ENCODE results near the gene DCST2.

DCST2 gene

DNA sequence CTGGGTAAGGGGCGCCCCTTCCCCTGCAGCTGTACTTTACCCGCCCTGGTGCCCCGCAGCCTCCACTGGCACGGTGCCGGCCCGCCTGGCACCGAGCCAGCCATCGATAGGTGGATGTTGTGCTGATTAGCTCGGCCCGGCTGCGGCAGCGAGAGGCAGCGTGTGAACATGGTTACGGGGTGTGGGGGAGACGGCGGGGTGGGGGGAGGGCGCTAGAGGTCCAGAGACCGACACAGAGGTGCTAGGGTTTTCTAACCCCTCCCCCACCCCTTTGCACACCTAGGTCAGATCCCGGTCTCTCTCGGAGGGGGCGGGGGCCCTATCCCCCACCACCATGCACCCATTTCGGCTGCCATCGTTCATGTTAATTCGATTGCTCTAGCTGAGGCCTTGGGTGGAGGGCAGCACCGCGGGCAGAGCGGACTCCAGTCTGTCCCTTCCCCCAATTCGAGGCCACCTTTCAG lies 36.6 kb upstream of the DCST2 start:
- in situ Hi-C loops (cut with MboI; ENCODE audit: low sequenced_read_pairs): no loop called here

- in situ Hi-C loops (cut with MboI; ENCODE audit: low sequenced_read_pairs): no loop called here
Observed at GRCh38 chr1:155069551-155070157, 36.1 kb upstream of the DCST2 start.

GRCh38 chr1:155068599-155068998 lies 35.0 kb upstream of the DCST2 start:
- in situ Hi-C loops (cut with MboI; ENCODE audit: low sequenced_read_pairs): no loop called here

DNA sequence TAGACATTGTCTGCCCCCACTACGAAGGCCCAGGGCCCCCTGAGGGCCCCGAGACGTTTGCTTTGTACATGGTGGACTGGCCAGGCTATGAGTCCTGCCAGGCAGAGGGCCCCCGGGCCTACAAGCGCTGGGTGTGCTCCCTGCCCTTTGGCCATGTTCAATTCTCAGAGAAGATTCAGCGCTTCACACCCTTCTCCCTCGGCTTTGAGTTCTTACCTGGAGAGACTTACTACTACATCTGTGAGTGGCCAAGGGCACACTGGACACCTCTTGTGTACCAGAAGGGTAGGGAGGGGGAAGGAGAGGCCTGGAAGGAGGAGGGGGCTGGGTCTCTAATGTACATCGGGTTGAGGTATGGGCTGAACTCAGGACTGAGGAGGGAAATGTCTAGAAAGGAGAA lies 33.2 kb upstream of the DCST2 start:
- in situ Hi-C loops (cut with MboI; ENCODE audit: low sequenced_read_pairs): no loop called here

- in situ Hi-C loops (cut with MboI; ENCODE audit: low sequenced_read_pairs): no loop called here
Observed at GRCh38 chr1:155064832-155065429, 31.4 kb upstream of the DCST2 start.

DNA sequence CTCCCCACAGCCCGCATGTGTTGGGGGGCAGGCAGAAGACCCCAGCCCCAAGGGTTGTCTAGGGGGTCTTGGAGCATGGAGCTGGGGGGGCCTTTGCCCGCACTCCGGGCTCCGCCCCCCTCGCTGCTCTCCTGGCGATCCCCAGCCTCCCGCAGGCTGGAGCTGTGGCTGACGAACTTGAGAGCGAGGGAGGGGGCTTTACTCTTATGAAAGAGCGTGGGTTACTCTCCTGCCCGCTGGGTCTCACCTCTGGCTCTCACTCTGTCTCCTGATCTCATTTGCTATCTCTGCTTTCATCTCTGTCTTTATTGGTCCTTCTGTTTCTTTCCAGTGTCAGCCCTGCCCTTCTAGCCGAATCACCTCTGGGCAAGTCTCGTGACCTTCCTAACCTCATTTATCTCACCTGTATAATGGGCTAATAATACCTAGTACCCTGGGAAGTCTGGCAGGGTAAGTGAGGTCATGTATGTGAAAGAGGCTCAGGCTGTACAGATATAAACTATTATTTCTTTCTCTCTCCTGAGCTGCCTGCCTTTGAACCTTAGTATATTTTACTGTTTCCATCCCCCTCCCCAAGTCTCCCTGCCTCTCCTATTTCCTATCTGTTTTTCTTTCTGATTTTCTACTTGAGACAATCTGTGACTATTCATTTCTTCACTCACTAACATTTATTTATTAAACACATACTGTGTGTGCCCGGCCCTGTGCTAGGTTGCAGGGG lies 30.7 kb upstream of the DCST2 start:
- in situ Hi-C loops (cut with MboI; ENCODE audit: low sequenced_read_pairs): no loop called here

GRCh38 chr1:155063550-155064110 lies 30.0 kb upstream of the DCST2 start, which contains the start of gene EFNA4:
Gene EFNA4 (plus strand): TSS chr1:155063740. CDS start chr1:155063824, 84 bp downstream.
- in situ Hi-C loops (cut with MboI; ENCODE audit: low sequenced_read_pairs): no loop called here

GRCh38 chr1:155062702-155063411 lies 29.3 kb upstream of the DCST2 start:
- in situ Hi-C loops (cut with MboI; ENCODE audit: low sequenced_read_pairs): no loop called here

DNA sequence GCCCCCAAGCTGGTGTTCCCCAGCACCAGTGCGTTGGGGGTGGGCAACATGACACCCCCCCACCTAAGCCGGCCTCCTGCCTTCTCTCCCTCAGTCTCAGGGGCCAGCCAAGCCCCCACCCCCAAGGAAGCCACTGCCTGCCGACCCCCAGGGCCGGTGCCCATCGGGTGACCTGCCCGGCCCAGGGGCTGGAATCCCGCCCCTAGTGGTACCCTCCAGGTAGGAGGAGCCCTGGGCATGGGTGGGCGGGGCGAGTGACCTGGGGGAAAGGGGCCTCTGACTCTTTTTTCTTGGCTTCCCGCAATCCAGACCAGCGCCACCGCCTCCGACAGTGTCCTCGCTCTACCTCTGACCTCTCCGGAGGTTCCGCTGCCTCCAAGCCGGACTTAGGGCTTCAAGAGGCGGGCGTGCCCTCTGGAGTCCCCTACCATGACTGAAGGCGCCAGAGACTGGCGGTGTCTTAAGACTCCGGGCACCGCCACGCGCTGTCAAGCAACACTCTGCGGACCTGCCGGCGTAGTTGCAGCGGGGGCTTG lies 28.6 kb upstream of the DCST2 start:
- in situ Hi-C loops (cut with MboI; ENCODE audit: low sequenced_read_pairs): no loop called here

- in situ Hi-C loops (cut with MboI; ENCODE audit: low sequenced_read_pairs): no loop called here
Observed at GRCh38 chr1:155061381-155062150, 28.0 kb upstream of the DCST2 start.

- in situ Hi-C loops (cut with MboI; ENCODE audit: low sequenced_read_pairs): no loop called here
Observed at GRCh38 chr1:155060736-155061135, 27.2 kb upstream of the DCST2 start.

DNA sequence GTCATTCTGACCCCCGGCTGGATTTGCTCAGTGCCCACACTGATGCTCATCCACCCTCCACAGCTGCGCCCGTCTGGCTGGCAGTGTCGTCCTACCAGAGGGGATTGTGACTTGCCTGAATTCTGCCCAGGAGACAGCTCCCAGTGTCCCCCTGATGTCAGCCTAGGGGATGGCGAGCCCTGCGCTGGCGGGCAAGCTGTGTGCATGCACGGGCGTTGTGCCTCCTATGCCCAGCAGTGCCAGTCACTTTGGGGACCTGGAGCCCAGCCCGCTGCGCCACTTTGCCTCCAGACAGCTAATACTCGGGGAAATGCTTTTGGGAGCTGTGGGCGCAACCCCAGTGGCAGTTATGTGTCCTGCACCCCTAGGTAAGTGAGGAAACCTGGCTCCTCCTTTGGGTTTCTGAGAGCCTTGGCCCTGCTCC lies 24.2 kb upstream of the DCST2 start:
- in situ Hi-C loops (cut with MboI; ENCODE audit: low sequenced_read_pairs): no loop called here

DNA sequence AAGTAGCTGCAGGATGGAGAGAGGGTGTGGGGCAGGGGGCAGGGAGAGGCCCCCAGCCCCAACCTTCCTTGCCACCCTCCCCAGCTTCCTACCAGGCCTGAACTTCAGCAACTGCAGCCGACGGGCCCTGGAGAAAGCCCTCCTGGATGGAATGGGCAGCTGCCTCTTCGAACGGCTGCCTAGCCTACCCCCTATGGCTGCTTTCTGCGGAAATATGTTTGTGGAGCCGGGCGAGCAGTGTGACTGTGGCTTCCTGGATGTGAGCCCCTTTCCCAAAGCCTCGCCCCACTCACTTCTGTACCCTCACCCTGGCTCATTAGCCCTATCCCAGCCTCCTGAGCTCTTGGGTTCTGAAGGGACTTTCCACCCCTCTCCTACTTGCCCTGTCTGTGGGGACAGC lies 23.5 kb upstream of the DCST2 start:
- in situ Hi-C loops (cut with MboI; ENCODE audit: low sequenced_read_pairs): no loop called here

- in situ Hi-C loops (cut with MboI; ENCODE audit: low sequenced_read_pairs): no loop called here
Observed at GRCh38 chr1:155053531-155054105, 20.0 kb upstream of the DCST2 start.

GRCh38 chr1:155052439-155053395 lies 19.1 kb upstream of the DCST2 start:
- in situ Hi-C loops (cut with MboI; ENCODE audit: low sequenced_read_pairs): no loop called here

DNA sequence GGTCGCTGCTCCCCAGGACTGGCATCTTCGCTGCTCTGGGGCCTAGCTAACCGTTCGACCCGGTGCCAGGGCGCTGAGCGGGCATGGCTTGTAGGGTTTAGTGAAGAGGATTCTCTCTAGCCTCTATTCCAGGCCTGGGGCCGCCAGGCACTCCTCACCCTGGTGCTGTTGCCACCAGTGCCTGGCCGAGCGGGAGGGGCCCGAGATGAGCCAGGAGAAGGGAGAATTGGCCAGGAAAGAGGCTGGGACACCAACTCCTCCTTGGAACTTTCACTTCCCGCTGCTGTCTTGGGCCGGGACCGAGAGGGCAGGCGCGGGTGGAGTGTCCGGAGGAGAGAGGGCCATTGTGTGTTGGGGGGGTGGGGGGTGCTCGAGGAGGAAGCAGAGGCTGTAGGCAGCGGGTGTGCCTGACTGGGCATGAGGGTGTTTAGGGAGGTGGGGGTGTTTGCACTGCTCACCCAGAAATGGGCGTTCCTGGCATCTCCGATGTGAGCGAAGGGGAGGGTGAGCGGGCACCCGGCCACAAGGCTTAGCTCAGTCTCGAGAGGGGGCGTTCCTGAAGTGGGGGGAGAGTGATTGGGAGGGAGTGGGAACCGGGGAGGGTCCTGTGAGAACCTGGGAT lies 18.3 kb upstream of the DCST2 start:
- in situ Hi-C loops (cut with MboI; ENCODE audit: low sequenced_read_pairs): no loop called here

DNA sequence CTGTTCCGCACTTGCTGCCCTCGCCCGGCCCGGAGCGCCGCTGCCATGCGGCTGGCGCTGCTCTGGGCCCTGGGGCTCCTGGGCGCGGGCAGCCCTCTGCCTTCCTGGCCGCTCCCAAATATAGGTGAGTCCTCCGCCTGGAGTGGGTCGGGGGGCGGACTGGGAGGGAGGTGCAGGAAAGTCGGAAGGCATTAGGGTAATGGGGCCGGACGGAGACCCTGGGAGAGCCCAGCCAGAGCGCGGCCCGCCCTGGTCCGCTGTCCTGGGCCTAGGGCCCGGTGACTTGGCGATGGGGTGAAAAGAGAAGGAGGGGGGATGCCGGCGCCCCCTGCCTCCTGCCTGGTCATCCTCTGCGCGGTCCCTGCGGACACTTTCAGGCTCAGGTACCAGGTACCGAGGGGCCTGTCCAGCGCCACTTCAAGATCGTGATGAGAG lies 17.8 kb upstream of the DCST2 start:
- in situ Hi-C loops (cut with MboI; ENCODE audit: low sequenced_read_pairs): no loop called here
